Measurements from ENCODE around the gene ARHGAP24. TPM values are rescaled to one million over a fixed set of nuclear protein-coding genes. Genes with fewer than 3 reads are reported as not detected.

Gene ARHGAP24
- total and polyA plus RNA-seq, 2 of the 13 experiments (the other 11 are each of a cell fraction or from before 2014, with no cell fraction given): 0.07 to 0.55 TPM

- TF ChIP-seq ZFX (CRISPR knock-in tag; IDR thresholded peaks at IDR 0.05; ENCODE audit: low read depth) (no peak), CENPT (CRISPR knock-in tag; IDR thresholded peaks at IDR 0.05; ENCODE audit: low read depth) (no peak), TBX2 (CRISPR knock-in tag; IDR thresholded peaks at IDR 0.05; ENCODE audit: borderline replicate concordance) (no peak), ZBTB33 (CRISPR knock-in tag; IDR thresholded peaks at IDR 0.05) (no peak)
- TF ChIP-seq, protein P1, sequence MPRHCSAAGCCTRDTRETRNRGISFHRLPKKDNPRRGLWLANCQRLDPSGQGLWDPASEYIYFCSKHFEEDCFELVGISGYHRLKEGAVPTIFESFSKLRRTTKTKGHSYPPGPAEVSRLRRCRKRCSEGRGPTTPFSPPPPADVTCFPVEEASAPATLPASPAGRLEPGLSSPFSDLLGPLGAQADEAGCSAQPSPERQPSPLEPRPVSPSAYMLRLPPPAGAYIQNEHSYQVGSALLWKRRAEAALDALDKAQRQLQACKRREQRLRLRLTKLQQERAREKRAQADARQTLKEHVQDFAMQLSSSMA (CRISPR knock-in tag; IDR thresholded peaks at IDR 0.05): no peak
These were observed 481.5 kb downstream of the ARHGAP24 start (continued) for GRCh38 chr4:85956293-85956945.

GRCh38 chr4:85961887-85962286 lies 486.9 kb downstream of the ARHGAP24 start:
- FAIRE-seq: no peak
- in situ Hi-C loops (cut with HindIII; ENCODE audit: extremely low pct_ligation_motif_present, low pct_unique_long_range_greater_than_20kb): no loop called here
- no peaks in the 10 kb centered on the region for H3K9me3 ChIP-seq (ENCODE audit: low read length)

More at GRCh38 chr4:85961887-85962286, 486.9 kb downstream of the ARHGAP24 start:
- Histone ChIP-seq H3K4me2 (ENCODE audit: low read depth, low read length) (no peak overlapping the region), H3K27ac (ENCODE audit: extremely low read length, insufficient read depth, low read length) (no peak overlapping the region), H3K27me3 (ENCODE audit: control insufficient read depth in 1 of 2, insufficient read depth in 2 of 2, low read length in 2 of 2) (no peaks in the 10 kb centered on the region), H3K79me2 (ENCODE audit: insufficient read depth, low read length) (no peaks in the 10 kb centered on the region), H4K20me1 (ENCODE audit: insufficient read depth, low read length) (no peaks in the 10 kb centered on the region), H3K36me3 (replicated peaks in 1 of 2; ENCODE audit: control insufficient read depth in 1 of 2, insufficient read depth in 2 of 2, low read length in 2 of 2) (no peaks in the 10 kb centered on the region), H3K4me1 (ENCODE audit: insufficient read depth, low read length) (no peaks in the 10 kb centered on the region), H2AFZ (ENCODE audit: low read length) (no peak overlapping the region), H3K4me3 (replicated peaks in 1 of 3; ENCODE audit: insufficient read depth in 1 of 3, low read depth in 2 of 3, low read length in 3 of 3) (no peak overlapping the region), H3K9ac (ENCODE audit: insufficient read depth, low read depth, low read length) (no peak overlapping the region)
- DNase-seq (ENCODE audit: low spot score): no peak
- BruUV-seq (replicated peaks): no TSS peak
- intact Hi-C loops (cut with micrococcal nuclease; ENCODE audit: unreplicated experiment): loop anchor here (10.0 kb wide), 1 partner anchor 137 kb away; no protein-coding TSS in a partner anchor
- WGBS (ENCODE audit: low lambda C conversion rate): 52% methylated on average over 4 of the region's 4 CpGs
- ChIA-PET CTCF (ENCODE audit: low intra/inter-chr PET ratio, low total read pairs) (no interaction called here), POLR2A (no interaction called here)
- no peak for TF ChIP-seq ZKSCAN1 (IDR thresholded peaks at IDR 0.05; ENCODE audit: low read length)
- no peak for TF ChIP-seq DR1 (CRISPR knock-in tag; IDR thresholded peaks at IDR 0.05)
- TF ChIP-seq ZNF292 (CRISPR knock-in tag; IDR thresholded peaks at IDR 0.05; ENCODE audit: borderline replicate concordance, low read depth): no peak
- no peak for TF ChIP-seq CBX1 (IDR thresholded peaks at IDR 0.05; ENCODE audit: low read depth)
- TF ChIP-seq ZNF557 (CRISPR knock-in tag; IDR thresholded peaks at IDR 0.05): no peak
- ATAC-seq: no peak

All from HepG2 (cell line).